ENCODE data around the gene SH2D4B.
A peak's percentile ranks its signal among the peaks of the same experiment; 100 is the strongest.

SH2D4B gene

GRCh38 chr10:80535671-80536360 is 1.9 kb upstream of the SH2D4B start:
- ATAC-seq (ENCODE audit: low read depth) (peak; percentile 72), DNase-seq (ENCODE audit: low spot score) (no peak)
- H3K9me3 ChIP-seq (ENCODE audit: severe bottlenecking) = no peaks in the 10 kb centered on the region
- H3K4me3 ChIP-seq (ENCODE audit: severe bottlenecking) = peak overlapping the region; percentile 24
- no peaks in the 10 kb centered on the region for H3K36me3 ChIP-seq (ENCODE audit: low read depth)
- TF ChIP-seq CTCF (IDR thresholded peaks at IDR 0.05; ENCODE audit: poor library complexity, severe bottlenecking) = peak; percentile 67
- H3K4me1 ChIP-seq (ENCODE audit: insufficient read depth, poor library complexity, severe bottlenecking) = peaks cover 13% of the 10 kb centered on the region
- no peak overlapping the region for H3K27ac ChIP-seq (ENCODE audit: poor library complexity, severe bottlenecking)
- H3K27me3 ChIP-seq (ENCODE audit: insufficient read depth, poor library complexity, severe bottlenecking) = no peaks in the 10 kb centered on the region

GRCh38 chr10:80536361-80536835 is 1.3 kb upstream of the SH2D4B start:
- H3K36me3 ChIP-seq (ENCODE audit: low read depth) = no peaks in the 10 kb centered on the region
- no peaks in the 10 kb centered on the region for H3K9me3 ChIP-seq (ENCODE audit: severe bottlenecking)
- no peak overlapping the region for H3K27ac ChIP-seq (ENCODE audit: poor library complexity, severe bottlenecking)
- H3K27me3 ChIP-seq (ENCODE audit: insufficient read depth, poor library complexity, severe bottlenecking) = no peaks in the 10 kb centered on the region
- H3K4me1 ChIP-seq (ENCODE audit: insufficient read depth, poor library complexity, severe bottlenecking) = peaks cover 13% of the 10 kb centered on the region
- H3K4me3 ChIP-seq (ENCODE audit: severe bottlenecking) = peak overlapping the region; percentile 24
- no peak for ATAC-seq (ENCODE audit: low read depth)
- no peak for TF ChIP-seq CTCF (IDR thresholded peaks at IDR 0.05; ENCODE audit: poor library complexity, severe bottlenecking)
- DNase-seq (ENCODE audit: low spot score) = no peak

GRCh38 chr10:80537086-80537735 is 491 bp upstream of the SH2D4B start:
- no peaks in the 10 kb centered on the region for H3K27me3 ChIP-seq (ENCODE audit: insufficient read depth, poor library complexity, severe bottlenecking)
- no peak for ATAC-seq (ENCODE audit: low read depth)
- no peak for TF ChIP-seq CTCF (IDR thresholded peaks at IDR 0.05; ENCODE audit: poor library complexity, severe bottlenecking)
- DNase-seq (ENCODE audit: low spot score) = no peak
- no peaks in the 10 kb centered on the region for H3K9me3 ChIP-seq (ENCODE audit: severe bottlenecking)
- H3K4me1 ChIP-seq (ENCODE audit: insufficient read depth, poor library complexity, severe bottlenecking) = peaks cover 21% of the 10 kb centered on the region
- H3K27ac ChIP-seq (ENCODE audit: poor library complexity, severe bottlenecking) = no peak overlapping the region
- H3K4me3 ChIP-seq (ENCODE audit: severe bottlenecking) = no peak overlapping the region
- no peaks in the 10 kb centered on the region for H3K36me3 ChIP-seq (ENCODE audit: low read depth)

- DNase-seq (ENCODE audit: low spot score) (no peak), ATAC-seq (ENCODE audit: low read depth) (no peak)
- Histone ChIP-seq H3K36me3 (ENCODE audit: low read depth) (no peaks in the 10 kb centered on the region), H3K27ac (ENCODE audit: poor library complexity, severe bottlenecking) (no peak overlapping the region), H3K27me3 (ENCODE audit: insufficient read depth, poor library complexity, severe bottlenecking) (no peaks in the 10 kb centered on the region), H3K9me3 (ENCODE audit: severe bottlenecking) (no peaks in the 10 kb centered on the region), H3K4me3 (ENCODE audit: severe bottlenecking) (no peak overlapping the region), H3K4me1 (ENCODE audit: insufficient read depth, poor library complexity, severe bottlenecking) (peaks cover 21% of the 10 kb centered on the region)
- TF ChIP-seq CTCF (IDR thresholded peaks at IDR 0.05; ENCODE audit: poor library complexity, severe bottlenecking) = no peak
Measured at GRCh38 chr10:80538481-80539185, 931 bp downstream of the SH2D4B start.

Measured in RWPE2 (cell line).